Measurements from ENCODE around the gene SYF2.

DNA sequence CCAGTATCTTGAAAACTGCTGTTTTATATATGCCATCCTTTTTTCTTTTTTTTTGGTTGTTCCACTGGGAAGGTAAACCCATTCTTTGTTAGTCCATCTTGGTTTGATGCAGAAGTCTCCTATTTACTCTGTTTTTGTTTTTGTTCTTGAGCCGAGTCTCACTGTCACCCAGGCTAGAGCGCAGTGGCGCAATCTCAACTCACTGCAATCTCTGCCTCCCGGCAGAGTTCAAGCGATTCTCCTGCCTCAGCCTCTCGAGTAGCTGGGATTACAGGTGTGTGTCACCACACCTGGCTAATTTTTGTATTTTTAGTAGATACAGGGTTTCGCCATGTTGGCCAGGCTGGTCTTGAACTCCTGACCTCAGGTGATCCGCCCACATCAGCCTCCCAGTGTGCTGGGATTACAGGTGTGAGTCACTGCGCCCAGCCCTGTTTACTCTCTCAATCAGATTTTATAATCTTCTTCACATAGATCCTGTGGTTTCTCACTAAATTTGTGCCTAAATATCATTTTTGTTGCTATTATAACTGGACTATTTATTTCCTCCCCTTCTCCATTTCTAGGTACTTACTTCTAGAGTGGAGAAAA is 12.5 kb downstream of the SYF2 start:
- TF ChIP-seq NR2C2 (CRISPR knock-in tag; IDR thresholded peaks at IDR 0.05), result no peak
- TF ChIP-seq ZNF423 (CRISPR knock-in tag; IDR thresholded peaks at IDR 0.05), result no peak
- TF ChIP-seq, protein P1, sequence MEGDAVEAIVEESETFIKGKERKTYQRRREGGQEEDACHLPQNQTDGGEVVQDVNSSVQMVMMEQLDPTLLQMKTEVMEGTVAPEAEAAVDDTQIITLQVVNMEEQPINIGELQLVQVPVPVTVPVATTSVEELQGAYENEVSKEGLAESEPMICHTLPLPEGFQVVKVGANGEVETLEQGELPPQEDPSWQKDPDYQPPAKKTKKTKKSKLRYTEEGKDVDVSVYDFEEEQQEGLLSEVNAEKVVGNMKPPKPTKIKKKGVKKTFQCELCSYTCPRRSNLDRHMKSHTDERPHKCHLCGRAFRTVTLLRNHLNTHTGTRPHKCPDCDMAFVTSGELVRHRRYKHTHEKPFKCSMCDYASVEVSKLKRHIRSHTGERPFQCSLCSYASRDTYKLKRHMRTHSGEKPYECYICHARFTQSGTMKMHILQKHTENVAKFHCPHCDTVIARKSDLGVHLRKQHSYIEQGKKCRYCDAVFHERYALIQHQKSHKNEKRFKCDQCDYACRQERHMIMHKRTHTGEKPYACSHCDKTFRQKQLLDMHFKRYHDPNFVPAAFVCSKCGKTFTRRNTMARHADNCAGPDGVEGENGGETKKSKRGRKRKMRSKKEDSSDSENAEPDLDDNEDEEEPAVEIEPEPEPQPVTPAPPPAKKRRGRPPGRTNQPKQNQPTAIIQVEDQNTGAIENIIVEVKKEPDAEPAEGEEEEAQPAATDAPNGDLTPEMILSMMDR (IDR thresholded peaks at IDR 0.05), result no peak

Measured in WTC11 (cell line).